Tracheal epithelial cell (primary cell): Measurements from ENCODE around the gene PSMG3. TPM values are rescaled to one million over a fixed set of nuclear protein-coding genes. Genes with fewer than 3 reads are reported as not detected.

Experiments used
- total RNA-seq: library from RNA; depleted of rRNA; stranded (reverse); fragments of >200 nt; gene quantifications from 2 replicates; pipeline ENCODE4 v1.2.1, GENCODE V29; 2014

The PSMG3 gene
- total RNA-seq, result 32.3 and 40.5 TPM in 2 replicates

GRCh38 chr7:1569833-1570632 is at the start of gene PSMG3:
Gene PSMG3, minus strand, starts transcription at chr7:1570032. Its CDS starts 693 bp downstream, at chr7:1569339.

DNA sequence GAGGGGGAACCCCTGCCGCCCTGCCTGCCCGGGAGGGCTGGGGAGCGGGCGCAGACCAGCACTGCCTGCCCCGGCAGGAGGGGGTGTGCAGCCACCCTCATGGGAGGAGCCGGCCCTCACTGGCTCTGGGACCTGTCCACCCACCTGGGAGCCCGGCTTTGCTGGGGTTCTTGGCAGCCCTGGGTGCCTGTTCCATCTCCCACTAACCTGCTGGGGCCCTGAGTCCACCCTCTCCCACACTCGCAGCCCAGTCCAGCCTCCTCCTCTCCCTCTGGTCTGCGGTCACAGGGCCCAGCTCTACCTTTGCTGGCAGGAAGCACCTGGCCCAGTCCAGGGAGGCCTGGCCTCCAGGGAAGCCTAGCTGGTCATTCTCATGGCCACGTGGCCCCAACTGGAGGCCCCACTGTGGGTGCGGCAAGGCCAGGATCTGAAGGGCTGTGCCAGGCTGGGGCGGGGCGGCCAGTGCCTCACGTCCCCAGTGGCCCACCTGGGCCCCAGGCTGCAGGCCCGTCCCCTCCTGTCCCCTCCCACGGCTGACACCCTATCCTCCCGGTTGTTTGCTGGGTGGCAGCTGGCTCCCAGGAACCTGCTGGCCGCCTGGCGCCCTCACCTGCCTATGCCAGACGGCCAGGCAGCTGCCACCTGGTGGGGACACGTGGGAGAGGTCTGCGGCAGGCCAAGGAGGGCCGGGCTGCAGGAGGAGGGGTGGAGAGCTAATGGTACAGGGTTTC is 13.9 kb downstream of the PSMG3 start, which contains the start of gene TMEM184A:
Gene TMEM184A (minus strand): TSS at position 393 of the 731 bp plus-strand sequence. CDS start 721 bp downstream, outside the sequence.

Other genes starting within 250 kb of the PSMG3 start
- gene MICALL2, start 110.6 kb downstream of the PSMG3 start, total RNA-seq, result 9.9 and 16.4 TPM in 2 replicates
- 27.1 and 31.6 TPM in 2 replicates for gene INTS1, start 65.6 kb downstream of the PSMG3 start, total RNA-seq
- 20.2 and 33.5 TPM in 2 replicates for gene MAFK, start 39.3 kb downstream of the PSMG3 start, total RNA-seq
- 8.2 and 24.9 TPM in 2 replicates for gene TMEM184A, start 13.8 kb downstream of the PSMG3 start, total RNA-seq
- not detected in 2 replicates for gene ELFN1, start 100.2 kb upstream of the PSMG3 start, total RNA-seq